Testis (tissue), 5 donors: Measurements from ENCODE around the gene ZNF490. TPM values are rescaled to one million over a fixed set of nuclear protein-coding genes. Genes with fewer than 3 reads are reported as not detected.

Source experiments
- DNase-seq: peaks from one replicate; pipeline ENCODE4 v3.0.0-alpha.2; 2019
- H3K27ac ChIP-seq, 2 donors: fragments of 200-600 bp; sonication (generic); one replicate each; pipeline ENCODE4 v1.5.1; 2019
- H3K27me3 ChIP-seq: fragments of 200-600 bp; sonication (generic); one replicate; pipeline ENCODE4 v1.5.1; 2019
- H3K36me3 ChIP-seq: fragments of 200-600 bp; sonication (generic); one replicate; pipeline ENCODE4 v1.5.1; 2017; ENCODE audit warnings: low read depth; ENCODE audit errors: missing control alignments
- H3K4me1 ChIP-seq: fragments of 200-600 bp; sonication (generic); one replicate; pipeline ENCODE4 v1.5.1; 2019
- H3K4me3 ChIP-seq, 2 donors: fragments of 200-600 bp; sonication (generic); one replicate each; pipeline ENCODE4 v1.5.1; 2017 to 2019
- H3K9me3 ChIP-seq: fragments of 200-600 bp; sonication (generic); one replicate; pipeline ENCODE4 v1.5.1; 2017
- CTCF ChIP-seq, 3 experiments: fragments of 450-650 bp in 2 of 3; fragments of 200-600 bp in 1 of 3; sonication (generic) in 1 of 3; IDR thresholded peaks; one replicate each; pipeline ENCODE4 v1.5.1; 2016 to 2019; ENCODE audit warnings: antibody characterized with exemption in 3 of 3, mild to moderate bottlenecking in 2 of 3, moderate library complexity in 1 of 3
- POLR2A ChIP-seq: fragments of 450-650 bp; IDR thresholded peaks from one replicate; pipeline ENCODE4 v1.6.1; 2017; ENCODE audit warnings: antibody characterized with exemption, mild to moderate bottlenecking, moderate library complexity
- WGBS, 2 donors: methylation state at CpG; one replicate each; pipeline ENCODE4 v1.1.5; 2018; 5-methylcytosine and 5-hydroxymethylcytosine counted together
- intact Hi-C: fragments of 100-400 bp; cut with DNase I; formaldehyde crosslinking; loops from one replicate; pipeline ENCODE4 v1.15.1; 2023; ENCODE audit warnings: low total_unique reads
- long read RNA-seq, 2 donors: transcript quantifications; one replicate each; lab custom pipeline, GENCODE V29; 2026
- polyA plus RNA-seq: library from polyadenylated mRNA; stranded (reverse); fragments of 350-450 nt; fragmentation: Illumina TruSeq; extraction: RNeasy Lipid Tissue Mini Kit (QIAGEN cat#74804); gene quantifications from one replicate; pipeline ENCODE4 v1.2.3, GENCODE V29; 2014; ENCODE audit warnings: low read depth, low replicate concordance; ENCODE audit not compliant: insufficient read depth
- total RNA-seq, 2 donors: library from RNA; depleted of rRNA; stranded (reverse); fragments of >200 nt; gene quantifications; one replicate each; pipeline ENCODE4 v1.2.3, GENCODE V29; 2016

ZNF490 gene
- total RNA-seq (10 to 100 TPM in 1 of 2 donors, 1 to 10 TPM in 1; 6.6 to 10.4 TPM), polyA plus RNA-seq (2.5 TPM)
- long read RNA-seq, donor 1, full-length matches to known transcripts: 3 of 3 reads
- long read RNA-seq, donor 1, partial matches to known transcripts: 0 of 3 reads
- long read RNA-seq, donor 1, other reads (novel, unspliced or antisense): 0 of 3 reads
- long read RNA-seq, donor 2, full-length matches to known transcripts: 1 of 8 reads
- long read RNA-seq, donor 2, partial matches to known transcripts: 7 of 8 reads
- long read RNA-seq, donor 2, other reads (novel, unspliced or antisense): 0 of 8 reads

- H3K27ac ChIP-seq: peak within 1 kb of the TSS; percentile 96 to 99
- 0% methylated on average over 26 to 47 of the region's 61 CpGs for WGBS, 2 donors
Measured at GRCh38 chr19:12610540-12611360, at the start of gene ZNF490, which contains the start of gene ZNF791. TSS of gene ZNF490 (minus strand) at chr19:12610813. CDS start at chr19:12610680, 133 bp downstream. TSS of gene ZNF791 (plus strand) at chr19:12610920. CDS start at chr19:12611080, 160 bp downstream.

GRCh38 chr19:12657966-12658365 lies 47.4 kb upstream of the ZNF490 start:
- 64 to 75% methylated on average over 19 to 22 of the region's 22 CpGs for WGBS, 2 donors
- no peak overlapping the region for H3K27ac ChIP-seq
- H3K4me3 ChIP-seq: no peak overlapping the region
- H3K36me3 ChIP-seq: no peaks in the 10 kb centered on the region
- no peaks in the 10 kb centered on the region for H3K4me1 ChIP-seq
- no peak for DNase-seq
- TF ChIP-seq CTCF (IDR thresholded peaks at IDR 0.05) (no peak), POLR2A (no peak)
- no peaks in the 10 kb centered on the region for H3K27me3 ChIP-seq
- intact Hi-C loops: no loop called here
- no peaks in the 10 kb centered on the region for H3K9me3 ChIP-seq

More at GRCh38 chr19:12610540-12611360, at the start of gene ZNF490, which contains the start of gene ZNF791:
- Histone ChIP-seq H3K27me3 (no peaks in the 10 kb centered on the region), H3K36me3 (no peaks in the 10 kb centered on the region), H3K4me3 (peak within 1 kb of the TSS; percentile 99), H3K4me1 (peaks cover 13% of the 10 kb centered on the region), H3K9me3 (no peaks in the 10 kb centered on the region)
- no peak for TF ChIP-seq CTCF (IDR thresholded peaks at IDR 0.05)
- TF ChIP-seq POLR2A: peak; percentile 81
- intact Hi-C loops: no loop called here
- DNase-seq: peak; percentile 100

GRCh38 chr19:12656899-12657571 lies 46.4 kb upstream of the ZNF490 start:
- peak overlapping the region; percentile 36 to 43 for H3K4me3 ChIP-seq
- no peak overlapping the region for H3K27ac ChIP-seq
- H3K9me3 ChIP-seq: no peaks in the 10 kb centered on the region
- intact Hi-C loops: no loop called here
- H3K27me3 ChIP-seq: no peaks in the 10 kb centered on the region
- no peaks in the 10 kb centered on the region for H3K36me3 ChIP-seq
- peak; percentile 82 for DNase-seq
- no peak for TF ChIP-seq CTCF (IDR thresholded peaks at IDR 0.05)
- WGBS, 2 donors: 46 to 60% methylated on average over 43 to 50 of the region's 50 CpGs
- no peaks in the 10 kb centered on the region for H3K4me1 ChIP-seq

- Histone ChIP-seq H3K27me3 (no peaks in the 10 kb centered on the region), H3K4me3 (no peak overlapping the region), H3K27ac (no peak overlapping the region), H3K36me3 (no peaks in the 10 kb centered on the region), H3K4me1 (no peaks in the 10 kb centered on the region), H3K9me3 (no peaks in the 10 kb centered on the region)
- DNase-seq: no peak
- TF ChIP-seq POLR2A (no peak), CTCF (IDR thresholded peaks at IDR 0.05) (no peak)
- 84 to 89% methylated on average over 8 of the region's 8 CpGs for WGBS, 2 donors
- intact Hi-C loops: no loop called here
Measured at GRCh38 chr19:12655546-12655945, 44.9 kb upstream of the ZNF490 start.
